Gastroesophageal sphincter (tissue), 4 donors: ENCODE data around the gene TTC5. TPM values are rescaled to one million over a fixed set of nuclear protein-coding genes. Genes with fewer than 3 reads are reported as not detected.
A peak's percentile ranks its signal among the peaks of the same experiment; 100 is the strongest.
"Not testable (repeated sequence)": the region's sequence is repeated elsewhere in the genome, so short reads cannot be mapped to it uniquely, and the experiment has no call there.

Source experiments
- ATAC-seq: fragments of 150-250 bp; one replicate; pipeline ENCODE4 v1.9.1; 2016; ENCODE audit warnings: mild to moderate bottlenecking, moderate library complexity
- H3K27ac ChIP-seq, 4 donors: fragments of 200-600 bp; sonication (generic) in 3 of 4; 1 replicate in 3 of 4; 2 replicates in 1 of 4; pipeline ENCODE4 v1.5.1; 2016 to 2019
- H3K27me3 ChIP-seq: fragments of 200-600 bp; sonication (generic); one replicate; pipeline ENCODE4 v1.5.1; 2019
- H3K36me3 ChIP-seq, 2 donors: fragments of 200-600 bp; sonication (generic); one replicate each; pipeline ENCODE4 v1.5.1; 2019; ENCODE audit warnings: control low read depth in 1 of 2
- H3K4me1 ChIP-seq, 3 donors: fragments of 200-600 bp; sonication (generic); 1 replicate in 2 of 3; 2 replicates in 1 of 3; pipeline ENCODE4 v1.5.1; 2016 to 2019; ENCODE audit warnings: control low read depth in 2 of 3
- H3K4me3 ChIP-seq, 2 donors: fragments of 200-600 bp; sonication (generic); one replicate each; pipeline ENCODE4 v1.5.1; 2019; ENCODE audit warnings: mild to moderate bottlenecking in 1 of 2, moderate library complexity in 1 of 2
- H3K9me3 ChIP-seq, 3 donors: fragments of 200-600 bp; sonication (generic); one replicate each; pipeline ENCODE4 v1.5.1; 2017 to 2019; ENCODE audit warnings: control low read depth in 2 of 3
- CTCF ChIP-seq, 4 experiments: fragments of 200-600 bp in 2 of 4; fragments of 450-650 bp in 2 of 4; sonication (generic) in 1 of 4; IDR thresholded peaks; one replicate each; pipeline ENCODE4 v1.5.1; 2017 to 2019; ENCODE audit warnings: antibody characterized with exemption in 4 of 4, mild to moderate bottlenecking in 2 of 4, moderate library complexity in 2 of 4
- EP300 ChIP-seq: sonication (generic); formaldehyde crosslinking; IDR thresholded peaks from one replicate; pipeline ENCODE4 v1.6.1; 2017; ENCODE audit warnings: antibody characterized with exemption, mild to moderate bottlenecking
- POLR2A ChIP-seq, 2 donors: fragments of 450-650 bp; IDR thresholded peaks; one replicate each; pipeline ENCODE4 v1.6.1; 2017; ENCODE audit warnings: antibody characterized with exemption in 2 of 2, mild to moderate bottlenecking in 2 of 2, moderate library complexity in 1 of 2
- POLR2AphosphoS5 ChIP-seq: sonication (generic); formaldehyde crosslinking; IDR thresholded peaks from one replicate; pipeline ENCODE4 v1.6.1; 2017; ENCODE audit warnings: antibody characterized with exemption
- WGBS, 2 donors: methylation state at CpG; one replicate each; pipeline ENCODE4 v1.1.5; 2018; ENCODE audit warnings: low coverage in 1 of 2; 5-methylcytosine and 5-hydroxymethylcytosine counted together
- total RNA-seq, 4 donors: library from RNA; depleted of rRNA; stranded (reverse); fragments of >200 nt; gene quantifications; one replicate each; pipeline ENCODE4 v1.1.0, GENCODE V29; 2016

TTC5 gene
- total RNA-seq, 4 donors from 2014 or later, result 8.1 to 10.9 (median 10.0) TPM

DNA sequence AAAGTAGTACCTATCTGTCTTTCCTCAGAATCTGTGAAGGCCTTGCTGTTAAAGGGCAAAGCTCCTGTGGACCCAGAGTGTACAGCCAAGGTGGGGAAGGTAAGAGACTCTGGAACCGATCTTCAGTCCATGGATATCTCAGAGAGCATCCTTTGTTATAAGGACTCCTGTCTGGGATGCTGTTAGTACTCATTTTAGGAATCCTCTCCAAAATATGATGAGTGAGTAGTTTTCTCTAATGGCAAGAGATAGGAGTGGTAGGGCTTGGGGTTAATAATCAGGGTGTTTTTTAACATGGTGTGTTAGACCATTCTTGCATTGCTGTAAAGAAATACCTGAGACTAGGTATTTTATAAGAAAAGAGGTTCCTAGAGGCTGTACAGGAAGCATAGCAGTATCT is 39.6 kb upstream of the TTC5 start:
- 100% methylated on average over 1 of the region's 1 CpG; no CpG with 5 or more reads in 1 of the 2 donors for WGBS, 2 donors
- Histone ChIP-seq H3K36me3 (peaks cover 0 to 53% of the 10 kb centered on the region in 2 donors), H3K4me1 (peaks cover 0 to 11% (median 5%) of the 10 kb centered on the region in 3 donors), H3K4me3 (no peak overlapping the region), H3K27ac (no peak overlapping the region), H3K9me3 (no peaks in the 10 kb centered on the region), H3K27me3 (no peaks in the 10 kb centered on the region)
- TF ChIP-seq POLR2A (IDR thresholded peaks at IDR 0.05) (no peak), EP300 (no peak), CTCF (IDR thresholded peaks at IDR 0.05) (no peak), POLR2AphosphoS5 (no peak)
- no peak for ATAC-seq

GRCh38 chr14:20343862-20344220 is 38.1 kb upstream of the TTC5 start:
- peak in 1 of 4 experiments; percentile 5 for TF ChIP-seq CTCF (IDR thresholded peaks at IDR 0.05)
- no peak for TF ChIP-seq EP300

GRCh38 chr14:20343092-20343861 is 37.5 kb upstream of the TTC5 start, which contains the start of gene PARP2:
Gene PARP2 (plus strand): TSS chr14:20343635. CDS start chr14:20343642, 7 bp downstream.
- no peaks in the 10 kb centered on the region for H3K9me3 ChIP-seq
- H3K4me3 ChIP-seq, result peak within 1 kb of the TSS; percentile 62 to 79
- WGBS, 2 donors, result 0% methylated on average over 6 to 28 of the region's 50 CpGs
- TF ChIP-seq EP300 (no peak), POLR2A (IDR thresholded peaks at IDR 0.05) (peak; percentile 84 to 96), POLR2AphosphoS5 (peak; percentile 98), CTCF (IDR thresholded peaks at IDR 0.05) (peak in 2 of 4 experiments; percentile 22 to 42)
- peaks cover 0 to 32% of the 10 kb centered on the region in 2 donors for H3K36me3 ChIP-seq
- H3K27ac ChIP-seq, result peak within 1 kb of the TSS; percentile 89 to 98 (median 96)
- no peaks in the 10 kb centered on the region for H3K27me3 ChIP-seq
- peak; percentile 97 for ATAC-seq
- H3K4me1 ChIP-seq, result peaks cover 0 to 11% (median 5%) of the 10 kb centered on the region in 3 donors

More at GRCh38 chr14:20343862-20344220, 38.1 kb upstream of the TTC5 start:
- no peaks in the 10 kb centered on the region for H3K27me3 ChIP-seq
- no peak for ATAC-seq
- H3K4me3 ChIP-seq, result peak overlapping the region; percentile 62 to 69
- peaks cover 0 to 11% (median 5%) of the 10 kb centered on the region in 3 donors for H3K4me1 ChIP-seq
- H3K9me3 ChIP-seq, result no peaks in the 10 kb centered on the region
- peak overlapping the region; percentile 75 to 98 (median 92) for H3K27ac ChIP-seq
- peaks cover 0 to 38% of the 10 kb centered on the region in 2 donors for H3K36me3 ChIP-seq
- 0 to 7% methylated on average over 3 of the region's 3 CpGs for WGBS, 2 donors

GRCh38 chr14:20341646-20342045 is 35.9 kb upstream of the TTC5 start:
- H3K27me3 ChIP-seq, result no peaks in the 10 kb centered on the region
- peaks cover 0 to 19% of the 10 kb centered on the region in 2 donors for H3K36me3 ChIP-seq
- ATAC-seq, result no peak
- H3K9me3 ChIP-seq, result no peaks in the 10 kb centered on the region
- 58 to 65% methylated on average over 2 of the region's 2 CpGs for WGBS, 2 donors
- H3K4me3 ChIP-seq, result peak overlapping the region in 1 of 2 donors; percentile 62
- peaks cover 0 to 11% (median 5%) of the 10 kb centered on the region in 3 donors for H3K4me1 ChIP-seq
- H3K27ac ChIP-seq, result peak overlapping the region in 3 of 4 donors; percentile 89 to 97 (median 96)
- TF ChIP-seq EP300, result no peak
- no peak for TF ChIP-seq CTCF (IDR thresholded peaks at IDR 0.05)
- TF ChIP-seq POLR2A (IDR thresholded peaks at IDR 0.05), result no peak
- no peak for TF ChIP-seq POLR2AphosphoS5

DNA sequence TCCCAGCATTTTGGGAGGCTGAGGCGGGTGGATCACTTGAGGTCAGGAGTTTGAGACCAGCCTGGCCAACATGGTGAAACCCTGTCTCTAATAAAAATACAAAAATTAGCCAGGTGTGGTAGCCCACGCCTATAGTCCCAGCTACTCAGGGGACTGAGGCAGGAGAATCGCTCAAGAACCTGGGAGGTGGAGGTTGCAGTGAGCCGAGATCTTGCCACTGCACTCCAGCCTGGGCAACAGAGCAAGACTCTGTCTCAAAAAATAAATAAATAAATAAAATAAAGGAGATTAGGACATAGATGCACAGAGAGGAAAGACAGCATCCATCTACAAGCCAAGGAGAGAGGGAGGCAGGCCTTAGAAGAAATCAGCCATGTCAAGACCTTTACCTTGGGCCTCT is 35.3 kb upstream of the TTC5 start:
- H3K4me3 ChIP-seq, H3K9me3 ChIP-seq, H3K27me3 ChIP-seq, H3K27ac ChIP-seq, ATAC-seq: not testable (repeated sequence)
- Histone ChIP-seq H3K4me1 (peaks cover 0 to 11% (median 5%) of the 10 kb centered on the region in 3 donors), H3K36me3 (peaks cover 0 to 13% of the 10 kb centered on the region in 2 donors)
- 94 to 100% methylated on average over 2 of the region's 4 CpGs for WGBS, 2 donors
